HT1080 (cell line): ENCODE data around the gene ECT2. TPM values are rescaled to one million over a fixed set of nuclear protein-coding genes. Genes with fewer than 3 reads are reported as not detected.
"Not testable (repeated sequence)": the region's sequence is repeated elsewhere in the genome, so short reads cannot be mapped to it uniquely, and the experiment has no call there.

Experiments used
- DNase-seq: peaks from one replicate; pipeline ENCODE4 v3.0.0-alpha.2; 2015; ENCODE audit warnings: low read depth
- total RNA-seq: library from RNA; depleted of rRNA; stranded (reverse); fragments of >200 nt; shearing (Covaris generic); gene quantifications from 2 replicates; pipeline ENCODE4 v1.2.3, GENCODE V29; 2014

Gene ECT2
- total RNA-seq, 1 experiment from 2014 or later = 114 TPM

- DNase-seq = peak; percentile 42
Measured at GRCh38 chr3:172808969-172809546, 58.5 kb downstream of the ECT2 start.

GRCh38 chr3:172811099-172811498, 60.6 kb downstream of the ECT2 start:
- no peak for DNase-seq

- no peak for DNase-seq
Measured at GRCh38 chr3:172813462-172813861, 62.9 kb downstream of the ECT2 start.

GRCh38 chr3:172814738-172815137, 64.2 kb downstream of the ECT2 start:
- no peak for DNase-seq

- DNase-seq = no peak
Measured at GRCh38 chr3:172815857-172816256, 65.3 kb downstream of the ECT2 start.

GRCh38 chr3:172816281-172816680, 65.8 kb downstream of the ECT2 start:
- no peak for DNase-seq

- DNase-seq = no peak
Measured at GRCh38 chr3:172816968-172817367, 66.4 kb downstream of the ECT2 start.

- DNase-seq = no peak
Measured at GRCh38 chr3:172820492-172820891, 70.0 kb downstream of the ECT2 start.

GRCh38 chr3:172824229-172824628, 73.7 kb downstream of the ECT2 start:
- no peak for DNase-seq

- not testable (repeated sequence) for DNase-seq
Measured at GRCh38 chr3:172827231-172827630, 76.7 kb downstream of the ECT2 start.

GRCh38 chr3:172832983-172833382, 82.5 kb downstream of the ECT2 start:
- no peak for DNase-seq

GRCh38 chr3:172836390-172836997, 86.0 kb downstream of the ECT2 start:
- DNase-seq = peak; percentile 59

- no peak for DNase-seq
Measured at GRCh38 chr3:172839679-172840078, 89.2 kb downstream of the ECT2 start.

- no peak for DNase-seq
Measured at GRCh38 chr3:172840463-172840862, 89.9 kb downstream of the ECT2 start.

GRCh38 chr3:172840913-172841312, 90.4 kb downstream of the ECT2 start:
- DNase-seq = no peak

- DNase-seq = no peak
Measured at GRCh38 chr3:172844428-172844827, 93.9 kb downstream of the ECT2 start.

GRCh38 chr3:172846103-172846561, 95.6 kb downstream of the ECT2 start:
- no peak for DNase-seq

- DNase-seq = peak; percentile 65
Measured at GRCh38 chr3:172846706-172847105, 96.2 kb downstream of the ECT2 start.

- no peak for DNase-seq
Measured at GRCh38 chr3:172847292-172847691, 96.8 kb downstream of the ECT2 start.

- peak; percentile 32 for DNase-seq
Measured at GRCh38 chr3:172848910-172849309, 98.4 kb downstream of the ECT2 start.

- no peak for DNase-seq
Measured at GRCh38 chr3:172853005-172853404, 102.5 kb downstream of the ECT2 start.

GRCh38 chr3:172853921-172854666, 103.6 kb downstream of the ECT2 start:
- peak; percentile 44 for DNase-seq

GRCh38 chr3:172855037-172855436, 104.5 kb downstream of the ECT2 start:
- DNase-seq = no peak
